Natural killer cell (primary cell): ENCODE results near the gene HIVEP3. TPM values are rescaled to one million over a fixed set of nuclear protein-coding genes. Genes with fewer than 3 reads are reported as not detected.

Experiments used
- ATAC-seq, 3 donors: fragments of 150-1000 bp in 2 of 3; fragments of 200-7000 bp in 1 of 3; cut with Tn5 transposase; 1 replicate in 1 of 3; 2 replicates in 2 of 3; pipeline ENCODE4 v1.10.0; 2021; ENCODE audit warnings: mild to moderate bottlenecking in 2 of 3, moderate library complexity in 2 of 3
- DNase-seq, 2 donors: peaks; one replicate each; pipeline versions ENCODE4 v3.0.0 to v3.0.0-alpha.2; 2013 to 2021; ENCODE audit warnings: mixed read lengths in 1 of 2
- H3K27ac ChIP-seq: one replicate; pipeline ENCODE4 v1.5.1; 2013; ENCODE audit warnings: mild to moderate bottlenecking, low read length
- H3K27me3 ChIP-seq: one replicate; pipeline ENCODE4 v1.6.1; 2013; ENCODE audit warnings: low read length; ENCODE audit not compliant: control insufficient read depth, insufficient read depth
- H3K36me3 ChIP-seq: one replicate; pipeline ENCODE4 v1.6.1; 2013; ENCODE audit warnings: low read length; ENCODE audit not compliant: control insufficient read depth, insufficient read depth
- H3K4me1 ChIP-seq: one replicate; pipeline ENCODE4 v1.6.1; 2013; ENCODE audit warnings: low read length; ENCODE audit not compliant: control insufficient read depth, insufficient read depth
- H3K4me3 ChIP-seq: one replicate; pipeline ENCODE4 v1.5.1; 2013; ENCODE audit warnings: low read length
- H3K9me3 ChIP-seq: one replicate; pipeline ENCODE4 v1.6.1; 2013; ENCODE audit warnings: low read length; ENCODE audit not compliant: control insufficient read depth, insufficient read depth
- H3K27ac Mint-ChIP-seq, 2 donors: one replicate each; pipeline ENCODE4 v1.8.0; 2022; ENCODE audit warnings: mild to moderate bottlenecking in 2 of 2, mixed read lengths in 2 of 2, moderate library complexity in 1 of 2
- H3K27me3 Mint-ChIP-seq, 2 donors: one replicate each; pipeline ENCODE4 v1.8.0; 2022; ENCODE audit warnings: low read depth in 2 of 2, mixed read lengths in 2 of 2
- H3K36me3 Mint-ChIP-seq: one replicate; pipeline ENCODE4 v1.8.0; 2022; ENCODE audit warnings: mixed read lengths
- H3K4me1 Mint-ChIP-seq, 2 donors: one replicate each; pipeline ENCODE4 v1.8.0; 2022; ENCODE audit warnings: mixed read lengths in 2 of 2
- H3K4me3 Mint-ChIP-seq: one replicate; pipeline ENCODE4 v1.8.0; 2022; ENCODE audit warnings: mild to moderate bottlenecking, moderate library complexity, mixed read lengths
- H3K9me3 Mint-ChIP-seq, 2 donors: one replicate each; pipeline ENCODE4 v1.8.0; 2022; ENCODE audit warnings: mixed read lengths in 2 of 2
- CTCF ChIP-seq: fragments of 200-600 bp; IDR thresholded peaks from one replicate; pipeline ENCODE4 v1.8.0; 2022; ENCODE audit warnings: antibody characterized with exemption
- WGBS: methylation state at CpG from one replicate; pipeline ENCODE4 v1.1.7; 2013; ENCODE audit warnings: missing lambda C conversion rate; ENCODE audit not compliant: insufficient coverage; 5-methylcytosine and 5-hydroxymethylcytosine counted together
- intact Hi-C: fragments of 100-400 bp; cut with micrococcal nuclease; formaldehyde crosslinking; loops from one replicate; pipeline ENCODE4 v1.14.2; 2022
- total RNA-seq, 4 donors: library from RNA; stranded (reverse); fragments of 120-200 nt in 1 of 4; gene quantifications; one replicate each; pipeline versions ENCODE4 v1.2.3 to v1.2.4, GENCODE V29; 2013 to 2022

Gene HIVEP3
- total RNA-seq, 3 donors from 2014 or later (not counting 1 experiment from before 2014, with no cell fraction given): 26.2 to 35.2 (median 29.8) TPM

GRCh38 chr1:41780916-41781315 is 137.8 kb downstream of the HIVEP3 start:
- 97% methylated on average over 3 of the region's 3 CpGs for WGBS
- DNase-seq: no peak
- no peaks in the 10 kb centered on the region for H3K36me3 Mint-ChIP-seq

GRCh38 chr1:41780322-41780721 is 138.4 kb downstream of the HIVEP3 start:
- no peak for ATAC-seq
- no peaks in the 10 kb centered on the region for H3K9me3 ChIP-seq
- 94% methylated on average over 2 of the region's 2 CpGs for WGBS
- no peak overlapping the region for H3K27ac ChIP-seq
- intact Hi-C loops: no loop called here
- H3K27me3 ChIP-seq: no peaks in the 10 kb centered on the region
- peaks cover 20% of the 10 kb centered on the region for H3K4me1 ChIP-seq
- H3K27ac Mint-ChIP-seq: no peak overlapping the region
- no peak overlapping the region for H3K4me3 ChIP-seq
- no peaks in the 10 kb centered on the region for H3K27me3 Mint-ChIP-seq
- no peak for TF ChIP-seq CTCF
- H3K9me3 Mint-ChIP-seq: no peaks in the 10 kb centered on the region
- peaks cover 47 to 51% of the 10 kb centered on the region in 2 donors for H3K4me1 Mint-ChIP-seq
- no peaks in the 10 kb centered on the region for H3K36me3 Mint-ChIP-seq
- no peak overlapping the region for H3K4me3 Mint-ChIP-seq
- no peaks in the 10 kb centered on the region for H3K36me3 ChIP-seq
- DNase-seq: no peak

More at GRCh38 chr1:41780916-41781315, 137.8 kb downstream of the HIVEP3 start:
- ATAC-seq: no peak
- no peak overlapping the region for H3K27ac Mint-ChIP-seq
- Histone ChIP-seq H3K36me3 (no peaks in the 10 kb centered on the region), H3K4me1 (peaks cover 20% of the 10 kb centered on the region), H3K27me3 (no peaks in the 10 kb centered on the region), H3K4me3 (no peak overlapping the region), H3K27ac (no peak overlapping the region), H3K9me3 (no peaks in the 10 kb centered on the region)
- TF ChIP-seq CTCF: no peak
- H3K27me3 Mint-ChIP-seq: no peaks in the 10 kb centered on the region
- H3K4me3 Mint-ChIP-seq: no peak overlapping the region
- intact Hi-C loops: no loop called here
- peaks cover 47 to 51% of the 10 kb centered on the region in 2 donors for H3K4me1 Mint-ChIP-seq
- no peaks in the 10 kb centered on the region for H3K9me3 Mint-ChIP-seq

GRCh38 chr1:41779360-41779759 is 139.4 kb downstream of the HIVEP3 start:
- Mint-ChIP-seq H3K4me1 (peaks cover 37 to 44% of the 10 kb centered on the region in 2 donors), H3K4me3 (no peak overlapping the region), H3K27ac (no peak overlapping the region), H3K36me3 (no peaks in the 10 kb centered on the region), H3K27me3 (no peaks in the 10 kb centered on the region), H3K9me3 (no peaks in the 10 kb centered on the region)
- Histone ChIP-seq H3K27ac (no peak overlapping the region), H3K27me3 (no peaks in the 10 kb centered on the region), H3K4me1 (peaks cover 18% of the 10 kb centered on the region), H3K4me3 (no peak overlapping the region), H3K9me3 (no peaks in the 10 kb centered on the region), H3K36me3 (no peaks in the 10 kb centered on the region)
- ATAC-seq: no peak
- intact Hi-C loops: no loop called here
- TF ChIP-seq CTCF: no peak
- DNase-seq: no peak
- WGBS: over 99% methylated on average over 6 of the region's 6 CpGs

- Mint-ChIP-seq H3K4me3 (no peak overlapping the region), H3K9me3 (no peaks in the 10 kb centered on the region), H3K4me1 (peaks cover 21 to 27% of the 10 kb centered on the region in 2 donors), H3K27ac (no peak overlapping the region), H3K27me3 (no peaks in the 10 kb centered on the region), H3K36me3 (no peaks in the 10 kb centered on the region)
- Histone ChIP-seq H3K4me1 (peaks cover under 1% of the 10 kb centered on the region), H3K27me3 (no peaks in the 10 kb centered on the region), H3K9me3 (no peaks in the 10 kb centered on the region), H3K36me3 (no peaks in the 10 kb centered on the region), H3K4me3 (no peak overlapping the region), H3K27ac (no peak overlapping the region)
- intact Hi-C loops: no loop called here
- 99% methylated on average over 10 of the region's 10 CpGs for WGBS
- DNase-seq (no peak), ATAC-seq (no peak)
- TF ChIP-seq CTCF: no peak
Observed at GRCh38 chr1:41777695-41778094, 141.0 kb downstream of the HIVEP3 start.
